ENCODE measurements around the gene PPTC7.
"Not testable (repeated sequence)": the region's sequence is repeated elsewhere in the genome, so short reads cannot be mapped to it uniquely, and the experiment has no call there.

Gene PPTC7

DNA sequence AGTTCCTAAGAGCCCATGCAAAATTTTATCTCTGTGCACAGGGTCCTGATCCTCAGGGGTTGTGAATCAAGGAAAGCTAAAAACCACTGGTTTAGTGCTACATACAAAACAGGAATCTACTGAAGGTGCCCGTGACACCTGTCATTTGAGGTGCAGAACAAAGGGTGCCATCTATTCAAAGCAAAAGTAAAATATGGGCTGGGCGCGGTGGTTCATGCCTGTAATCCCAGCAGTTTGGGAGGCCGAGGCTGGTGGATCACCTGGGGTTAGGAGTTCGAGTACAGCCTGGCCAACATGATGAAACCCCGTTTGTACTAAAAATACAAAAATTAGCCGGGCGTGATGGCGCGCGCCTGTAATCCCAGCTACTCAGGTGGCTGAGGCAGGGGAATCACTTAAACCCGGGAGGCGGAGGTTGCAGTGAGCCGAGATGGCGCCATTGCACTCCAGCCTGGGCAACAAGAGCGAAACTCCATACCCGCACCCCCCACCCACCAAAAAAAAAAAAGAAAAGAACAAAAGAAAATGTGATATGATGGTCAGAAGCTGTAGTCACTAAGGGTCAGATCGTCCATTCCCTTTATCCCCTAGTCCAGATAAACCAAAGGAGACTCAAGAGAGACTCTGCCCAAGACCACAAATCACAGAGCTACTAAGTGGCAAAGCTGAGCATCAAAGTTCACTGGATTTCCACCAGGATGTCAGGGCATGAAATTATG is 3.4 kb downstream of the PPTC7 start:
- peaks cover 4% of the 10 kb centered on the region for H3K4me1 ChIP-seq
- H3K27me3 ChIP-seq: no peaks in the 10 kb centered on the region
- TF ChIP-seq CTCF (IDR thresholded peaks at IDR 0.05; ENCODE audit: low read depth, low read length): no peak
- H3K36me3 ChIP-seq: no peaks in the 10 kb centered on the region; the same call in 1 of the 2 replicates
- no peaks in the 10 kb centered on the region for H3K9me3 ChIP-seq
- no peak overlapping the region for H3K4me3 ChIP-seq (ENCODE audit: low read depth, low read length)
- no peak for DNase-seq

GRCh38 chr12:110578694-110579534 is 4.2 kb downstream of the PPTC7 start:
- no peaks in the 10 kb centered on the region for H3K9me3 ChIP-seq
- no peaks in the 10 kb centered on the region; the same call in 1 of the 2 replicates for H3K36me3 ChIP-seq
- H3K4me1 ChIP-seq: peaks cover 4% of the 10 kb centered on the region
- no peak for TF ChIP-seq CTCF (IDR thresholded peaks at IDR 0.05; ENCODE audit: low read depth, low read length)
- H3K4me3 ChIP-seq (ENCODE audit: low read depth, low read length): no peak overlapping the region
- H3K27me3 ChIP-seq: no peaks in the 10 kb centered on the region
- DNase-seq: no peak

GRCh38 chr12:110577864-110578693 is 5.0 kb downstream of the PPTC7 start:
- DNase-seq: no peak
- no peaks in the 10 kb centered on the region for H3K27me3 ChIP-seq
- no peak for TF ChIP-seq CTCF (IDR thresholded peaks at IDR 0.05; ENCODE audit: low read depth, low read length)
- no peaks in the 10 kb centered on the region for H3K9me3 ChIP-seq
- H3K4me3 ChIP-seq (ENCODE audit: low read depth, low read length): no peak overlapping the region
- H3K4me1 ChIP-seq: no peaks in the 10 kb centered on the region
- H3K36me3 ChIP-seq: no peaks in the 10 kb centered on the region; the same call in 1 of the 2 replicates

DNA sequence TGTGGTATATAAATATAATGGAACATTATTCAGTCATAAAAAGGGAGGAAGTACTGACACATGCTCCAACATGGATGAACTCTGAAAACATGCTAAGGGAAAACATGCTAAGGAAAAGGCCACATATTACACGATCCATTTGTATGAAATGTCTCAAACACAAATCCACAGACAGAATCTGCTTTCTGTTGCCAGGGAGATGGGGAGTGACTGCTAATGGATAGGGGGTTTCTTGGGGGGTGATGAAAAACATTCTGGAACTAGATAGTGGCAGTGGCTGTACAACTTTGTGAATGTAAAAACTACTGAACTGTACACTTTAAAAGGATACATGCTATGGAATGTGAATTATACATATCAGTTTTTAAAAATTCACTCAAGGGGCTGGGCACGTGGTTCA is 6.6 kb downstream of the PPTC7 start:
- Histone ChIP-seq H3K9me3 (no peaks in the 10 kb centered on the region), H3K4me3 (ENCODE audit: low read depth, low read length) (no peak overlapping the region), H3K27me3 (no peaks in the 10 kb centered on the region), H3K36me3 (no peaks in the 10 kb centered on the region; the same call in 1 of the 2 replicates), H3K4me1 (no peaks in the 10 kb centered on the region)
- no peak for TF ChIP-seq CTCF (IDR thresholded peaks at IDR 0.05; ENCODE audit: low read depth, low read length)
- no peak for DNase-seq

GRCh38 chr12:110575326-110575725 is 7.8 kb downstream of the PPTC7 start:
- DNase-seq: no peak
- TF ChIP-seq CTCF (IDR thresholded peaks at IDR 0.05; ENCODE audit: low read depth, low read length): no peak

DNA sequence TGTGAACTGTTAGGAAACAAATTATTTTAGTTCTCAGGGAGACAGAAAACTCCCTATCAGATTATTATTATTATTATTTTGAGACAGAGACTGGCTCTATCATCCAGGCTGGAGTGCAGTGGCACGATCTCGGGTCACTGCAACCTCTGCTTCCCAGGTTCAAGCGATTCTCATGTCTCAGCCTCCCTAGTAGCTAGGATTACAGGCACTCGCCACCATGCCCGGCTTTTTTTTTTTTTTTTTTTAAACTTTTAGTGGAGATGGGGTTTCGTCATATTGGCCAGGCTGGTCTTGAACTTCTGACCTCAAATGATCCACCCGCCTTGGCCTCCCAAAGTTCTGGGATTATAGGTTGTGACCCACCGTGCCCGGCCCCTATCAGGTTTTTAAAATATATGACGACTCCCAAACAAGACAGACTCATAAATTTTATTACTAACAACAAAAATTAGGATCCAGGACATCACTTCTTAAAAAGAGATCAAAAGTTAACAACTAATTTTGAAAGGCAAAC is 8.3 kb downstream of the PPTC7 start:
- not testable (repeated sequence) for H3K36me3 ChIP-seq; H3K27me3 ChIP-seq; H3K4me3 ChIP-seq (ENCODE audit: low read depth, low read length); H3K9me3 ChIP-seq; H3K4me1 ChIP-seq; DNase-seq

More at GRCh38 chr12:110575326-110575725, 7.8 kb downstream of the PPTC7 start:
- H3K36me3 ChIP-seq: no peaks in the 10 kb centered on the region
- H3K4me1 ChIP-seq: no peaks in the 10 kb centered on the region
- H3K27me3 ChIP-seq: no peaks in the 10 kb centered on the region
- H3K4me3 ChIP-seq (ENCODE audit: low read depth, low read length): no peak overlapping the region
- no peaks in the 10 kb centered on the region for H3K9me3 ChIP-seq

Measured in BE2C (cell line).